Psoas muscle (tissue), 8 donors: Measurements from ENCODE around the gene TMEM255B. TPM values are rescaled to one million over a fixed set of nuclear protein-coding genes. Genes with fewer than 3 reads are reported as not detected.

Source experiments
- ATAC-seq, 4 donors: fragments of 200-7000 bp; cut with Tn5 transposase; one replicate each; pipeline ENCODE4 v1.9.1; 2020; ENCODE audit warnings: moderate library complexity in 3 of 4, mild to moderate bottlenecking in 2 of 4
- DNase-seq, 2 donors: peaks; one replicate each; pipeline ENCODE4 v3.0.0-alpha.2; 2020
- H3K27ac ChIP-seq: fragments of 200-600 bp; one replicate; pipeline ENCODE4 v1.8.0; 2022
- H3K27me3 ChIP-seq, 3 donors: fragments of 200-600 bp in 1 of 3; one replicate each; pipeline versions ENCODE4 v1.6.1 to v1.8.0; 2013 to 2022; ENCODE audit warnings: low read length in 2 of 3, mild to moderate bottlenecking in 2 of 3, moderate library complexity in 1 of 3; ENCODE audit not compliant: insufficient read depth in 3 of 3
- H3K36me3 ChIP-seq, 2 donors: fragments of 200-600 bp in 1 of 2; one replicate each; pipeline versions ENCODE4 v1.6.1 to v1.8.0; 2013 to 2022; ENCODE audit warnings: low read depth in 1 of 2, mild to moderate bottlenecking in 1 of 2, moderate library complexity in 1 of 2; ENCODE audit not compliant: insufficient read depth in 1 of 2
- H3K4me1 ChIP-seq: fragments of 200-600 bp; one replicate; pipeline ENCODE4 v1.8.0; 2022
- H3K4me3 ChIP-seq: fragments of 200-600 bp; one replicate; pipeline ENCODE4 v1.8.0; 2022; ENCODE audit warnings: mild to moderate bottlenecking
- H3K9me3 ChIP-seq: fragments of 200-600 bp; one replicate; pipeline ENCODE4 v1.8.0; 2022
- CTCF ChIP-seq: fragments of 200-600 bp; IDR thresholded peaks from one replicate; pipeline ENCODE4 v1.8.0; 2022; ENCODE audit warnings: antibody characterized with exemption
- WGBS, 3 donors: extraction: QIAGEN DNeasy Blood & Tissue Kit; methylation state at CpG; one replicate each; pipeline versions ENCODE4 v1.1.6 to v1.1.7; 2013; 5-methylcytosine and 5-hydroxymethylcytosine counted together
- intact Hi-C, 2 donors: fragments of 100-400 bp; cut with DNase I; formaldehyde crosslinking; loops; one replicate each; pipeline versions ENCODE4 v1.11.0 to v1.14.2; 2022
- polyA plus RNA-seq, 3 donors: library from polyadenylated mRNA; stranded (reverse); fragments of 200-250 nt; gene quantifications; one replicate each; pipeline ENCODE4 v1.2.3, GENCODE V29; 2013
- total RNA-seq, 4 donors: library from RNA; stranded (reverse); fragmentation: NEBNext Ultra II Directional in 2 of 4; extraction: Animal tissue kit (Norgen Biotek cat#: 25700) in 2 of 4; gene quantifications; one replicate each; pipeline versions ENCODE4 v1.2.1 to v1.2.4, GENCODE V29; 2021 to 2023
- donor health status: healthy with polysubstance abuse.
- donor health status: DM: no; HTN: no; CAD: no; lungs with moderate emphysema.
- donor health status: Bipolar disorder and iron deficiency.
- donor health status: healthy.
- donor health status: DM: yes; HTN: yes; CAD: no.
- donor health status: DM: no; HTN: no; CAD: no.
- donor health status: DM: no; HTN: no; CAD: no.
- donor health status: DM: yes; HTN: yes; CAD: no.

The TMEM255B gene
- total and polyA plus RNA-seq, 7 donors = 0.45 to 5.1 (median 2.1) TPM

- no peak overlapping the region for H3K27ac ChIP-seq
- intact Hi-C loops = no loop called here
- no peak overlapping the region for H3K4me3 ChIP-seq
- ATAC-seq = no peak
- TF ChIP-seq CTCF = no peak
- no peaks in the 10 kb centered on the region for H3K9me3 ChIP-seq
- H3K36me3 ChIP-seq = no peaks in the 10 kb centered on the region
- 91 to 93% (median 93%) methylated on average over 2 of the region's 2 CpGs for WGBS, 3 donors
- no peaks in the 10 kb centered on the region for H3K4me1 ChIP-seq
- DNase-seq = no peak
- peaks cover 0 to 22% (median 5%) of the 10 kb centered on the region in 3 donors for H3K27me3 ChIP-seq
Observed at GRCh38 chr13:113798200-113798811, 39.3 kb downstream of the TMEM255B start.

- no peaks in the 10 kb centered on the region for H3K36me3 ChIP-seq
- no peak overlapping the region for H3K4me3 ChIP-seq
- H3K9me3 ChIP-seq = no peaks in the 10 kb centered on the region
- H3K27me3 ChIP-seq = peaks cover 0 to 12% (median 5%) of the 10 kb centered on the region in 3 donors
- DNase-seq = peak in 1 of 2 donors; percentile 35
- no peaks in the 10 kb centered on the region for H3K4me1 ChIP-seq
- no peak for ATAC-seq
- intact Hi-C loops = no loop called here
- no peak overlapping the region for H3K27ac ChIP-seq
- WGBS, 3 donors = 76 to 84% (median 81%) methylated on average over 10 of the region's 10 CpGs
- TF ChIP-seq CTCF = no peak
Observed at GRCh38 chr13:113800576-113800926, 41.5 kb downstream of the TMEM255B start.

GRCh38 chr13:113801289-113801961 is 42.4 kb downstream of the TMEM255B start:
- ATAC-seq (peak in 1 of 4 donors; percentile 17), DNase-seq (peak in 1 of 2 donors; percentile 48)
- no peak overlapping the region for H3K27ac ChIP-seq
- H3K36me3 ChIP-seq = no peaks in the 10 kb centered on the region
- H3K4me1 ChIP-seq = no peaks in the 10 kb centered on the region
- H3K27me3 ChIP-seq = peaks cover 0 to 12% (median 5%) of the 10 kb centered on the region in 3 donors
- TF ChIP-seq CTCF = no peak
- WGBS, 3 donors = 84 to 87% (median 87%) methylated on average over 33 of the region's 33 CpGs
- no peaks in the 10 kb centered on the region for H3K9me3 ChIP-seq
- intact Hi-C loops = no loop called here
- no peak overlapping the region for H3K4me3 ChIP-seq

GRCh38 chr13:113802090-113802531 is 43.1 kb downstream of the TMEM255B start:
- WGBS, 3 donors = 9 to 37% (median 20%) methylated on average over 14 to 15 of the region's 15 CpGs
- peak in 3 of 4 donors; percentile 21 to 56 (median 36) for ATAC-seq
- intact Hi-C loops = no loop called here
- H3K4me3 ChIP-seq = no peak overlapping the region
- TF ChIP-seq CTCF = no peak
- H3K4me1 ChIP-seq = no peaks in the 10 kb centered on the region
- H3K9me3 ChIP-seq = no peaks in the 10 kb centered on the region
- H3K27ac ChIP-seq = no peak overlapping the region
- peaks cover 0 to 12% (median 3%) of the 10 kb centered on the region in 3 donors for H3K27me3 ChIP-seq
- H3K36me3 ChIP-seq = no peaks in the 10 kb centered on the region
- peak in 1 of 2 donors; percentile 76 for DNase-seq
